ENCODE measurements around the gene IGF2BP3.
"Not testable (repeated sequence)": the region's sequence is repeated elsewhere in the genome, so short reads cannot be mapped to it uniquely, and the experiment has no call there.

IGF2BP3 gene

DNA sequence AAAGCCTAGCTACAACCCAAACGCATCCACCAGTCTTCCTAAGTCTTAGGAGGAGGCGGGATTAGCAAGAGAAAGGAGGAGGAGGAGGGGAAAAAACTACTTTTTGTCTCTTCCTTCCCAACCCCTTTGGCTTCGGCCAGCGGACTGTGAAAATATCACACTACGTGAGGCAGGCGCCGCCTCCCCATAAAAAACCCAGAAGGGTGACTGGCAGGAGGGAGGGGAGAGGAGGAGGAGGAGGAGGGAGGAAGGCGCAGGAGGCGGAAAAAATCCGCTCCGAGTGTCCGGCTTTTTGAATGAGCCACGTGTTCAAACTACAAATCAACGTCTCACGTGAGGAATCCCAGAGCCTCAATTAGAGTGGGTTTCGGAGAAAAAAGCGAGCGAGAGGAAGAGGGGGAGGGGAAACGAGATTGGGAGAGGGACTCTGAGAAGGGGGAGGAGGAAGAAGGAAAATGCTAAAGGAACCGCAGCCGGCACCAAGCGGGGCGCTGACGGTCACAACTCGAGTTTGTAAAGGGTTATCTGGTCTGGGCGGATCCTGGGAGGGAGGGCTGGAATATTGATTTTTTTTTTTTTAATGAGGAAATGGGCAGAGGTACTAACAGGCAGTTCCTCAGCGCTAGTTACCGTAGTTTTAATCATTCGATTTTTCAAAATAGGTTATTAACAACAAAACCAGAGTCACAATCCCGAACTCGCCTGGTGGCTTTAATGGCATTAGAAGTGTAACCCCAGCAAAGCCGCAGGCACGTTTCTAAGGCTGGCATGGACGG lies at the start of gene IGF2BP3:
TSS of gene IGF2BP3 (minus strand) at position 162 of the 776 bp plus-strand sequence. CDS start 381 bp downstream, outside the sequence.
- no peak for DNase-seq (ENCODE audit: low spot score)

GRCh38 chr7:23514755-23515154 lies 44.5 kb upstream of the IGF2BP3 start:
- no peak for DNase-seq (ENCODE audit: low spot score)

DNA sequence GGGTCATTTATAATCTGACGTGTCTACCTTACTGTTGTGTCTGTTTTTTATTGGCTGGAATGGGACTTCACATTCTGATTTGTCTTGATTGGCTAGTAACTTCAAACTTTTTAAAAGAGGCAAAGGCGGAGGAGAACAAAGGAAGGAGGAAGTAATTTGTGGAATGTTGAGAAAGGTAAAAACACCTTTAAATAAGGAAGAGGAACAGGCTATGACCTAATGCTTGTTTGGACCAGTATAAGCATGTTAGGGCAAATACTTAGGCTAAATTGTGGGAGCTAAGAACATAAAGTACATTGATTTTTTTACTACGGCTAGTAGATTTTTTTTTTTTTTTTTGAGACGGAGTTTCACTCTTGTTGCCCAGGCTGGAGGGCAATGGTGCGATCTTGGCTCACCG lies 43.5 kb upstream of the IGF2BP3 start:
- not testable (repeated sequence) for DNase-seq (ENCODE audit: low spot score)

GRCh38 chr7:23494009-23494408 lies 23.7 kb upstream of the IGF2BP3 start:
- no peak for DNase-seq (ENCODE audit: low spot score)

- no peak for DNase-seq (ENCODE audit: low spot score)
Measured at GRCh38 chr7:23491502-23491901, 21.2 kb upstream of the IGF2BP3 start.

DNA sequence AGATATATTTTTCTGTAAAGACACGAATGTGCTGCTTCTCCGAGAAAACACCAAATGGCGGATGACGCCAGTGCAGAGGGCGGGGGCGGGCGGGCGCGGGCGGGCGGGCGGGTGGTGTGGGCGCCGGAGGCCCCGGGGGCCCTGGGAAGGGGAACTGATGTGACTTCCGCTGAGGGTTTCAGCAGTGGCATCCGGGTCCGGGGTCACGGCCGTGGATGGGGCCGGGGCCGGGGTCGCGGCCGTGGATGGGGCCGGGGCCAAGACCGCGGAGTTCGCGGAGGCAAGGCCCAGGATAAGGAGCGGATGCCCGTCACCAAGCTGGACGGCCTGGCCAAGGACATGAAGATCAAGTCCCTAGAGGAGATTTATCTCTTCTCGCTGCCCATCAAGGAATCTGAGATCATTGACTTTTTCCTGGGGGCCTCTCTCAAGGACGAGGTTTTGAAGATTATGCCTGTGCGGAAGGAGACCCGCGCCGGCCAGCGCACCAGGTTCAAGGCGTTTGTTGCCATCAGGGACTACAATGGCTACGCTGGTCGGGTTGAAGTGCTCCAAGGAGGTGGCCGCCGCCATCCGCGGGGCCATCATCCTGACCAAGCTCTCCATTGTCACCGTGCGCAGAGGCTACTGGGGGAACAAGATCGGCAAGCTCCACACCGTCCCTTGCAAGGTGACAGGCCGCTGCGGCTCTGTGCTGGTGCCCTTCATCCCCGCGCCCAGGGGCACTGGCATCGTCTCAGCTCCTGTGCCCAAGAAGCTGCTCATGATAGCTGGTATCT lies 20.3 kb upstream of the IGF2BP3 start:
- peak; percentile 55 for DNase-seq (ENCODE audit: low spot score)

GRCh38 chr7:23488714-23489113 lies 18.4 kb upstream of the IGF2BP3 start:
- not testable (repeated sequence) for DNase-seq (ENCODE audit: low spot score)

DNA sequence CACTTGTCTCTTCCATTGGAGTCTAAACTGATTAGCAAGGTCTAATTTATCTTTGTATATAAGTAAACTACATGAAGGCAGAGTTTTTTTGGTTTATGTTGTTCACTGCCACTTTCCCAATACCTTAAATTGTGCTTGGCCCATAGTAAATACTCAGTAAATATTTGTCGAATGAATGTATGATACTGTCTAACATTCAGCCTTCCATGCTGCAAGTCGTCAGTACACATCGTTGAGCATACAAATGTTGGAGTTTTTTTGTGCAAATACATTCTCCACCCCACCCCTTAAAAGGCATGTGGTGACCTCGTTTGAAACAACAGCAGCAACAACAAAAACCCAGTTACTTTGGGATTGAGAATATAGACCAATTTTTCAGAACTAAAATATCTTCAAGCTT lies 17.4 kb upstream of the IGF2BP3 start:
- DNase-seq (ENCODE audit: low spot score) = no peak

DNA sequence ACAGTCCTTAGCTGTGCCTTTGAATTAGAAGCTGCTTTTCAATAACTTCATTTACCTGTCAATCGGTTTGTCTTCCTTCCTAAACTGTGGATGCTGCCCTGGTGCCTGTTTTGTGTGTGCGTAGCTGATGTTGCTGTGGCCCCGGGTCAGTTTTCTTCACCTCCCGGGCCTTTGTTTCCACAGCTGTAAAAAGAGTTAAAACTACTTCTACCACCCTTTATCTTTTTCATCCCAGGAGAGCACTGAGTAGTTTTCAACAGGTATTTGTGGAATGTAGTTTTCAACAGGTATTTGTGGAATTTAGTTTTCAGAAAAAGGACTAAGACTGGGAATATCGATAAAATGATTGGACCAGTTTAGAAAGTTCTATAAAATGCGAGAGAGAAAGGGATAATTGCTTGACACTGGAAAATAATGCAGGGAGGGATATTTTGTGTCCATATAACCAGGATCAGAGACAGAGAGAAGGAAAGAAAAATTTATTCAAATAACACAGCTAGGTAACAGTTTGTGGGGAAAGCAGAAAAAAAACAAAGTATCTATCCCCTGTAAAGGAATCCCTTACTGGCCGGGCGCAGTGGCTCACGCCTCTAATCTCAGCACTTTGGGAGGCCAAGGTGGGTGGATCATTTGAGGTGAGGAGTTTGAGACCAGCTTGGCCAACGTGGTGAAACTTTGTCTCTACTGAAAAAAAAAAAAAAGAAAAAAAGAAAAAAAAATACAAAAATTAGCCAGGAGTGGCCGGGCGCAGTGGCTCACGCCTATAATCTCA lies 15.9 kb upstream of the IGF2BP3 start:
- no peak for DNase-seq (ENCODE audit: low spot score)

GRCh38 chr7:23482686-23483085 lies 12.4 kb upstream of the IGF2BP3 start:
- no peak for DNase-seq (ENCODE audit: low spot score)

DNA sequence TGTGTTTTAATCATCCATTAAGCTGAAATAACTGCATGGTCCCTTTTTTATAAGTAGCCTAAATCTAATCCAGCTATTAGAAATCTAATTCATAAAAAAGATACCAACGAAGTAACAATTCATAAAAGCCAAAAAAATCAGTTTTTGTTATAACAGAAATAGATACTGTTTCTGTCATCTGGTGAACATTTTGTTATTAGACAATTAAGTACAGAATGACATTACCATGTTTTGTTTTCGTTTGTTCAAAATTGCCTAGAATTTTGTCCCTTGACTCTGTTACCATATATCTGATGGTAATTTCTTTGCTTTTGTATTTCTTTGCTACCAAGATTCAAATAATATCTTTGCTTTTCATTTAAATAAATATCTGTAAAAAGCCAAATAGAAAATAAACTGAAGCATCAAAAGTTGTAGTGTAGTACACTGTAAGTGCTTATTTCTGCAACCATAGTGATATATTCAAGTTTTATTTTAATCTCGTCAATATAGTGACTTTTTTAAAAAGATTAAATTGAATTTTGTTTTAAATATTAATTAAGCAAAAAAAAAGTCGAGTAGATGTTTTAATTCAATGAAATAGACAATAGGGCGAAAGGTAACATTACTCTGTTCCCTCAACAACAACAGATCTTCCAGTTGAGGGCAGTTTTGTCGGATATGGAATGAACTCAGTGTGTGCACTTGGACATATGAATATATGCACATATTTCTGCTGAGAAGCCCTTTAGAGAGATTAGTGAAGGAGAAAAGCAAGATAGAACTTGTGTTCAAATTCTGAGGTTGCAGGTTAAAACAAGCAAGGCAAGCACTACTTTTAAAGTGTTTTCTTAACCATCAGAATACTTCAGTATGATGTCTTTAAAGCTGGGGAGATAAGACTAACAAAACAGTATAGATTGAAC lies 7.9 kb upstream of the IGF2BP3 start:
- DNase-seq (ENCODE audit: low spot score) = no peak

DNA sequence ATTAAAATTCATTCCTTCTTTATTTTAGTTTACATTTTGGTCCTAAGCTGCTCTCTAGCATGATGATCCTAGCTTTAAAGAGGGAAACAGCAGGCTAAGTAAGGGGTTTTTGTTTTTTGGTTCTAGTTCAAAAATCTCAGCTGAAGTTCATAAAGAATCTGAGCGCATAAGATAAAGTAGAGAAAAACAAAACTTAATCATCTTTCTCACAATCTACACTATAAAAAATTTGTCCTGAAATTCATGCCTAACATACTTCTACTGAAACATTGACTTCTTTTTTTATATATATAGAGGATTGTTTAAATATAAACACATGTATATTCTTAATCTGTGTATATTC lies 6.8 kb upstream of the IGF2BP3 start:
- no peak for DNase-seq (ENCODE audit: low spot score)

- DNase-seq (ENCODE audit: low spot score) = no peak
Measured at GRCh38 chr7:23476286-23477156, 6.2 kb upstream of the IGF2BP3 start.

DNA sequence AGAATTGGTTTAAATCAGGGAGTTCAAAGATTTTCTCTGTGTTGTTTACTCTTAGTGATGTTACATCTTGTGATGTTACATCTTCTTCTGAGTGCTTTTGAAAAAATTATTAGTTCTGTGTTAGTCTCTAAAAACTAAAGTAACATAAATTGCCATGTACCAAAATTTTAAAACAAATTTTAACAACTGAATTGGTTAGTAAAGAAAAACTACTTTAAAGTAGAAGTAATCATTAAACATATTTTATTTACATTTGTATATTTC lies 5.2 kb upstream of the IGF2BP3 start:
- DNase-seq (ENCODE audit: low spot score) = no peak

DNA sequence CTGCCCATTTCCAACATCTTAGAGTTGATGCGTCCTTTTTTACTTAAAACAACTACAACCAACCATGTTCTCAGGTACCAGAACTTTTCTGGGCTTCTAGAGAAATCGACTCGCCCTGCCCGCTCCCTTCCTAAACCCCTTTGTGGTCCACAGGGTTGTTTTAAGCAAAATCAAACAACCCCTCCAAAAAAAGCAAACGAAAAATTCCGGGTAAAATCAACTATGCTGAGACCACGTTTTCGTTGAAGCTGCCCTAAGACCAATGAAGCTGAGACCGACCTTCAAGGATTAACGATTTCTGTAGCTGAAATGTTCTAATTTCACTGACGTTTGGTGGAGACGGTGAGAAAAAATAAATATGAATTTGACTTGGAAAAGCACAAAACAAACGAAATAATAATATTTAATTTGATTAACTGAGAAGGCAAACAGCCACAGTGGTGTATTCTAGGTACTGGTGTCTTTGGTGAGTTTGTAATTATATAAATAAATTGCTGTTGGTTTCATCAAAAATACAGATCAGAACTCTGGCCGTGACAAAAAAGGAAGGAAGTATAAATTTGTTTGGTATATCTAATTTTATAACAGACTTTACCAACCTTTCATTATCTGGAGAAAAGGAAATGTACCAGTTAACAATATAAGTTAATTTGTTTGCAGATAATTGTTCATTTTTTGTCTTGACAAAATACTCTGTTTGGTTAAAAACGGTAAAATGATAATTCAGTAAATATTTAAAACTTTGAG lies 4.7 kb upstream of the IGF2BP3 start:
- no peak for DNase-seq (ENCODE audit: low spot score)

DNA sequence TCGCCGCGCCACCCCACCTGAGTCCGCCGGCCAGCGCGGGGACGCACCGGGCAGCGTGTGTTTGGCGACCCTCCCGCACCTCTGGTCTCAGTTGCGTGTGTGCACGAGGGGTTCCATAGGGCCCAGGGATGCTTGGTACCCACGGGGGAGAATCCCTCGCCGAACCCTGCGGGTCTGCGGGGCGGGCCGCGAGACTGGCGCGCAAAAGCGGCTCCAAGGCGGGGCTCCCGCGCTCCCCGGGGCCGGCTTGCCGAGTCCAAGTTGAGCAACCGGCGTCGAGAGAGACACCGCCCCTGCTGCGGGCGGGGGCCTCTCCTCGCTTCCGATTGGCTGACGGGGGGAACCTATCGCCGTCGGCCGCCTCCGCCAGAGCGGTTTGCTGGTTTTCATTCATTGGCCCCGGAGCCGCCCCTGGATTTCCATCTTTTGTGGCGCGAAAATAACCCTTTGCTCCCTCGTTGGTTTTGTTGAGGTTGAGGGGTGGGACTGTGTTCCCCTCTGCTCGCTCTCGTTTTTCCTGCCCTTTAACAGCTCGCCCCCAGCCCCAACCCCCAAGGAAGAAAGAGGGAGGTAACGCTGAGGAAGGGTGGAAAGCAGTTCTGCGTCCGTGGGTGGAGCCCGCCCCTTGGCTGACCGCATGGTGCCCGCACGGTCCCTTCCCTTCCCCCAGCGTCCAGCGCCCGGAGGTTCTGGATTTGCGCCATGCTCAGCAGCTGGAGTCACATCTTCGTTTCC lies 4.0 kb upstream of the IGF2BP3 start:
- DNase-seq (ENCODE audit: low spot score) = peak; percentile 83

DNA sequence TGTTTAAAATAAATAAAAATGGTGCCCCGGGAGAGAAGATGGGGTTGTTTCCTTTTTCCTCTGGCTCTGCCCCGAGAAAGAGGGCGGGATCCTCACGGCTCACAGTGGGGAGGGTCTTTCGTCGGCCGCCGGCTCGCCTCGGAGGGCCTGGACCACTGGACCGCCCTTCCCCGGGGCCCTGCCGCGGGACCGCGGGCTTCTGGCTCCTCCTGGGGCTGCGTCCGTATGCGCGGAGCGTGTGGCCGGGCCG lies 3.5 kb upstream of the IGF2BP3 start:
- DNase-seq (ENCODE audit: low spot score) = no peak

DNA sequence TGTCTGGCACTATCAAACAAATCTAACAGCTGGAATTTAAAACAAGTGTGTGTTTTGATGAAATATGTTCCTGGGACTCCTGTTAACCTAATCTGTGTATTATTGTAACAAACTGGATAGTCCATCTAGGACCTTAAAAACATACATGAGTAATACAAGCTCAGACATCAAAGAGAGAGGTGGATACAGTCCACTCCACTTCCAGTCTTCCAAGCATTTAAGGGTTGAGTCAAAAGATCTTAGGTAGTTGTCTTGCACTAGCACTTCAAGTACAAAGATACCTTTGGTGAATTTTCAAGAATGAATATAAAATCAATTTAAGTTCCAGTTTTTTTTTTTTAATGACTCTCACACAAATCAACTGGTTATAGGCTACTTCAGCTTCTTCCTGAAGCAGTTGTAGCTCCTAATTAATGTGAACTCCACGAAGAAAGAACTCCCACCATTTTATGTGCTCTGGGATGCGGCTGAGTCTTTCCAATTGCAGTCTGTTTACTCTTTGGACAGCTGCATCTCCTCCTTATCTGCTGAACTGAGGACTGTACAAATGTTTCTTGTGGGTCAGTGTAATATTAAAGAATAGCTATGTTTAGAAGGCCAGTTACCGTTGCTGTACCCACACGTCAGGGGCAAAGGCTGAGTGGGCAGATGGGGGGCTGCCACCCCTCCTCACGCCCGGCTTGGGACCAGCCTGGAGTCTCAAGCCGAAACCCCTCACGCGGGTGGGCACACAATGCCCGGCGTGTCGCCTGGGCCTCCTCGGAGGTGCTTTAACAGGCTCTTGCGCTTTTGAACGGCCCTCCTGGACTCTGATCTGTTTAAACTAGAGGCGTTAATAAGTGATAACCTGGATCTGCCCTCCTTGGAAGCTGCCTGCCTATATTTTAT lies 2.9 kb upstream of the IGF2BP3 start:
- no peak for DNase-seq (ENCODE audit: low spot score)

DNA sequence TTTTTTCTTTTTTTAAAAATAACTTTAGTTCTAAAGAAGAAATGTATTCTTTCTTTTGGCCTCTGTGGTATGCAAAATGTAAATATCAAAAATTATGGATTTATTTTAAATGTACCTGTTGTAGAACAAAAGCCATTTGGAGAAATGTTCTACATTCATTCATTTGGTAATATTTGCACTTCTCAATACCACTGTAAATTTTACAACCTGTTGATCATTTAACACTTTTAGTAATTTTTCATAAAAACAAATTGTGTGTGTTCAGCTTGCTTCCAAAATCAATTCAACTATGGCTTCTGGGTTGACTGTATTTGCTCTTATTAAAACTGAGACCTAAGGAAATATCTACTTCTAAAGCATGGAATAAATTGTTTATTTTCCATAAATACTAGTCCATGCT lies 2.3 kb upstream of the IGF2BP3 start:
- DNase-seq (ENCODE audit: low spot score) = no peak
